SJCRH30 (cell line): ENCODE measurements around the gene FXYD7. TPM values are rescaled to one million over a fixed set of nuclear protein-coding genes. Genes with fewer than 3 reads are reported as not detected.
"Not testable (repeated sequence)": the region's sequence is repeated elsewhere in the genome, so short reads cannot be mapped to it uniquely, and the experiment has no call there.

Experiments
- DNase-seq, 2 experiments: peaks; one replicate each; pipeline ENCODE4 v3.0.0-alpha.2; 2015 to 2020
- H3K27ac ChIP-seq: fragments of 250-450 bp; sonication (Bioruptor Pico); 2 replicates; pipeline ENCODE4 v1.5.1; 2020; ENCODE audit warnings: mild to moderate bottlenecking, moderate library complexity
- H3K27me3 ChIP-seq: fragments of 250-450 bp; sonication (Bioruptor Pico); 2 replicates; pipeline ENCODE4 v1.5.1; 2020; ENCODE audit warnings: mild to moderate bottlenecking, moderate library complexity
- H3K36me3 ChIP-seq: fragments of 250-450 bp; sonication (Bioruptor Pico); 2 replicates; pipeline ENCODE4 v1.5.1; 2020; ENCODE audit warnings: mild to moderate bottlenecking, moderate library complexity
- H3K4me1 ChIP-seq: fragments of 250-450 bp; sonication (Bioruptor Pico); 2 replicates; pipeline ENCODE4 v1.5.1; 2020; ENCODE audit warnings: mild to moderate bottlenecking, moderate library complexity
- H3K4me3 ChIP-seq: fragments of 250-450 bp; sonication (Bioruptor Pico); 2 replicates; pipeline ENCODE4 v1.5.1; 2020; ENCODE audit warnings: mild to moderate bottlenecking, moderate library complexity
- H3K9me3 ChIP-seq: fragments of 250-450 bp; sonication (Bioruptor Pico); replicated peaks from 2 replicates; pipeline ENCODE4 v1.5.1; 2020; ENCODE audit warnings: mild to moderate bottlenecking, moderate library complexity
- total RNA-seq: library from RNA; depleted of rRNA; stranded (reverse); fragments of >200 nt; shearing (Covaris generic); gene quantifications from 2 replicates; pipeline ENCODE4 v1.2.3, GENCODE V29; 2014; rRNA removed

FXYD7 gene
- total RNA-seq, 1 experiment from 2014 or later = not detected

DNA sequence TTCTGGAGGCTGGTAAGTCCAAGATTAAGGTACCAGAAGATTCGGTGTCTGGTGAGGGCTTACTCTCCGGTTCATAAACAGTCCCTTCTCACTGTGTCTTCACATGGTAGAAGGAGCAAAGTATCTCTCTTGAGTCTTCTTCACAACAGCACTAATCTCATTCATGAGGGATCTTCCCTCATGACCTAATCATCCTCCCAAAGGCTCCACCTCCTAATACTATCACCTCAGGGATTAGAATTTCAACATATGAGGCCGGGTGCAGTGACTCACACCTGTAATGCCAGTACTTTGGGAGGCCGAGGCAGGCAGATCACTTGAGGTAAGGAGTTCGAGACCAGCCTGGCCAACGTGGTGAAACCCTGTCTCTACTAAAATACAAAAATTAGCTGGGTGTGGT is 53.8 kb downstream of the FXYD7 start:
- H3K27me3 ChIP-seq, H3K4me3 ChIP-seq, H3K27ac ChIP-seq, H3K36me3 ChIP-seq, DNase-seq, H3K9me3 ChIP-seq, H3K4me1 ChIP-seq: not testable (repeated sequence)

DNA sequence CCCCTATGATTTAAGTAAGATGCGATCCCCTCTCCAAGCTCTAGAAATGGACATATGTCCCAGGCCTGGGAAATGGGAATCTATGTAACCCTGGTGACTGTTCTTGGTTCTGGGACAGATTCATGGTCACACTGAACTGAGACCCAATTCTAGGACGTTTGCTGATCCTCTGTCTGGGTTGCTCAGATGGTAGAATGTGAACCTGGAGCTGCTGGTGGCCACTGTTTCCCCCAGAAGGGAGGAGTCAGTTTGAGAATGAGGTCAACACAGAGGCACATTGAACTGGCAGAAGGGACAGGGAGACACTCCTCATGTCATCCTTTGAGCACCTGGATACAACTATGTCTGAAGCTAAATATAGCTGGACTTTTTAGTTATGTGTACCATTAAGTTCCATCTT is 56.4 kb downstream of the FXYD7 start:
- no peak for DNase-seq
- Histone ChIP-seq H3K9me3 (peaks cover 3% of the 10 kb centered on the region; the same call in 1 of the 2 replicates), H3K27ac (no peak overlapping the region), H3K27me3 (peaks cover 6% of the 10 kb centered on the region; the same call in 1 of the 2 replicates), H3K4me3 (no peak overlapping the region), H3K4me1 (no peaks in the 10 kb centered on the region), H3K36me3 (no peaks in the 10 kb centered on the region)

DNA sequence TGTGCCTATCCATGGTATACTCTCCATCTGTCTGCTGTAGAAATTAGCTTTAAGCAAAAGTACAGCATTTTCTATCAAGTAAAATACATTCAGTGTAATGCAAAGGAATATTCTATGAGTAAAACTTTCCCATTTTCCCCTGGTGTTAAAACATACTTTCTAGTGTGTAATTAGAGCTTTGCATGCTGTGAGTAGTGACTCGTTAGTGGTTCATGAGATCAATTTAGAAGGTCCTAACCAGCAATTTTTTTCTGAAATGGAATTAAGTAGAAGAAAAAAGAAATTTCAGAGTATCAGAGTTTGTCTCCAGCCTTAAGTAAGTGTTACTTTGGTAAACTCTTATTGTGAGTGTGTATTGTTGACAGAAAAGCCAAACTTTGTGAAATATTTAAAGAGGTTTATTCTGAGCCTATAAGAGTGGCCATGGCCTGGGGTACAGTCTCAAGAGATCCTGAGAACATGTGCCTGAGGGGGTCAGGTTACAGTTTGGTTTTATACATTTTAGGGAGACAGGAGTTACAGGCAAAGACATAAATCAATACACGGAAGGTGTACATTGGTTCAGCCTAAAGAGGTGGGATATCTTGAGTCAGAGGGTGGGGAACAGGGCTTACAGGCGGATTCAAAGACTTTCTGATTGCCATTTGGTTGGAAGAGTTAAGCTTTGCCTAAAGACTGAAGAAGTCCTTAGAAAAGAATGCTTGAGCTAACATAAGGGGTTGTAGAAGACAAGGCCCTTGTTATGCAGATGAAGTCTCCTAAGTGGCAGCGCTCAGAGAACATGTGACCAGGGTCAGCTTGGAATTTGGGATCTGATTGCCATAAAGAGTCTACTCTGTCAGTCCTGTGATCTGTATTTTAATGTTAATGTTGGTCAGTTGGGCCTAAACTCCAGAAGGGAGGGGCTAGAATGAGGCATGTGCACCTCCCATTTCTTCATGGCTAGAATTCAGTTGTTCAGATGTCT is 60.0 kb downstream of the FXYD7 start:
- no peaks in the 10 kb centered on the region for H3K36me3 ChIP-seq
- H3K4me1 ChIP-seq = no peaks in the 10 kb centered on the region
- H3K27ac ChIP-seq = no peak overlapping the region
- no peak for DNase-seq
- H3K4me3 ChIP-seq = no peak overlapping the region
- peaks cover 6% of the 10 kb centered on the region; the same call in 1 of the 2 replicates for H3K27me3 ChIP-seq
- peaks cover 3% of the 10 kb centered on the region; the same call in 1 of the 2 replicates for H3K9me3 ChIP-seq

Other genes with a start within 250 kb of the FXYD7 start
- 2.8 and 3.8 TPM in 2 replicates for gene ZNF30, start 216.4 kb upstream of the FXYD7 start, total RNA-seq
- gene ZNF792, start 179.0 kb upstream of the FXYD7 start, total RNA-seq = 1.6 and 2.1 TPM in 2 replicates
- gene GRAMD1A, start 142.9 kb upstream of the FXYD7 start, total RNA-seq = 45.5 and 49.4 TPM in 2 replicates
- 1.2 and 2.3 TPM in 2 replicates for gene SCN1B, start 112.8 kb upstream of the FXYD7 start, total RNA-seq
- gene HPN, start 101.5 kb upstream of the FXYD7 start, total RNA-seq = not detected in 2 replicates
- gene FXYD3, start 27.4 kb upstream of the FXYD7 start, total RNA-seq = not detected in 2 replicates
- not detected in 2 replicates for gene LGI4, start 8.2 kb upstream of the FXYD7 start, total RNA-seq
- gene FXYD1, start 4.4 kb upstream of the FXYD7 start, total RNA-seq = not detected in 2 replicates
- gene FXYD5, start 11.5 kb downstream of the FXYD7 start, total RNA-seq = 4.0 and 6.6 TPM in 2 replicates
- gene FAM187B, start 85.5 kb downstream of the FXYD7 start, total RNA-seq = not detected in 2 replicates
- 0.59 and 0.96 TPM in 2 replicates for gene LSR, start 105.7 kb downstream of the FXYD7 start, total RNA-seq
- 104 and 105 TPM in 2 replicates for gene USF2, start 125.7 kb downstream of the FXYD7 start, total RNA-seq
- 0.47 and 0.68 TPM in 2 replicates for gene HAMP, start 139.3 kb downstream of the FXYD7 start, total RNA-seq
- gene MAG, start 148.9 kb downstream of the FXYD7 start, total RNA-seq = 1.2 and 3.6 TPM in 2 replicates
- 0.04 TPM in 1 of 2 replicates, not detected in the other for gene CD22, start 185.9 kb downstream of the FXYD7 start, total RNA-seq
- gene FFAR1, start 204.6 kb downstream of the FXYD7 start, total RNA-seq = not detected in 2 replicates
- gene FFAR3, start 215.2 kb downstream of the FXYD7 start, total RNA-seq = not detected in 2 replicates
- gene GPR42, start 227.8 kb downstream of the FXYD7 start, total RNA-seq = not detected in 2 replicates